ENCODE results near the gene WDFY1. TPM values are rescaled to one million over a fixed set of nuclear protein-coding genes. Genes with fewer than 3 reads are reported as not detected.
A peak's percentile ranks its signal among the peaks of the same experiment; 100 is the strongest.

Gene WDFY1
- total RNA-seq, 6 donors from 2014 or later = 32.6 to 90.1 (median 41.2) TPM

- Histone ChIP-seq H3K36me3 (no peaks in the 10 kb centered on the region), H3K27ac (no peak overlapping the region), H3K4me1 (no peaks in the 10 kb centered on the region), H3K9me3 (no peaks in the 10 kb centered on the region), H3K4me3 (no peak overlapping the region), H3K27me3 (no peaks in the 10 kb centered on the region)
- no peak for TF ChIP-seq POLR2AphosphoS5 (IDR thresholded peaks at IDR 0.05)
- TF ChIP-seq, protein P1, sequence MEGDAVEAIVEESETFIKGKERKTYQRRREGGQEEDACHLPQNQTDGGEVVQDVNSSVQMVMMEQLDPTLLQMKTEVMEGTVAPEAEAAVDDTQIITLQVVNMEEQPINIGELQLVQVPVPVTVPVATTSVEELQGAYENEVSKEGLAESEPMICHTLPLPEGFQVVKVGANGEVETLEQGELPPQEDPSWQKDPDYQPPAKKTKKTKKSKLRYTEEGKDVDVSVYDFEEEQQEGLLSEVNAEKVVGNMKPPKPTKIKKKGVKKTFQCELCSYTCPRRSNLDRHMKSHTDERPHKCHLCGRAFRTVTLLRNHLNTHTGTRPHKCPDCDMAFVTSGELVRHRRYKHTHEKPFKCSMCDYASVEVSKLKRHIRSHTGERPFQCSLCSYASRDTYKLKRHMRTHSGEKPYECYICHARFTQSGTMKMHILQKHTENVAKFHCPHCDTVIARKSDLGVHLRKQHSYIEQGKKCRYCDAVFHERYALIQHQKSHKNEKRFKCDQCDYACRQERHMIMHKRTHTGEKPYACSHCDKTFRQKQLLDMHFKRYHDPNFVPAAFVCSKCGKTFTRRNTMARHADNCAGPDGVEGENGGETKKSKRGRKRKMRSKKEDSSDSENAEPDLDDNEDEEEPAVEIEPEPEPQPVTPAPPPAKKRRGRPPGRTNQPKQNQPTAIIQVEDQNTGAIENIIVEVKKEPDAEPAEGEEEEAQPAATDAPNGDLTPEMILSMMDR (IDR thresholded peaks at IDR 0.05) = no peak
- TF ChIP-seq EP300 (IDR thresholded peaks at IDR 0.05) = no peak
- TF ChIP-seq POLR2A (IDR thresholded peaks at IDR 0.05) = no peak
- peak in 1 of 2 donors; percentile 41 for ATAC-seq (ENCODE audit: low FRiP score in 2 of 2)
- WGBS, 2 donors = 74 to 83% methylated on average over 3 of the region's 3 CpGs
- DNase-seq = no peak
Observed at GRCh38 chr2:223989856-223990232, 44.7 kb upstream of the WDFY1 start.

- DNase-seq (peak in 1 of 2 donors; percentile 42), ATAC-seq (ENCODE audit: low FRiP score in 2 of 2) (no peak)
- TF ChIP-seq EP300 (IDR thresholded peaks at IDR 0.05) = no peak
- TF ChIP-seq, protein P1 (IDR thresholded peaks at IDR 0.05) = peak in 1 of 6 experiments; percentile 17
- Histone ChIP-seq H3K4me3 (no peak overlapping the region), H3K27ac (no peak overlapping the region), H3K27me3 (no peaks in the 10 kb centered on the region), H3K36me3 (no peaks in the 10 kb centered on the region), H3K4me1 (no peaks in the 10 kb centered on the region), H3K9me3 (no peaks in the 10 kb centered on the region)
- WGBS, 2 donors = 66 to 69% methylated on average over 10 of the region's 10 CpGs
Observed at GRCh38 chr2:223989206-223989855, 44.2 kb upstream of the WDFY1 start.

GRCh38 chr2:223981241-223981640, 36.1 kb upstream of the WDFY1 start:
- WGBS, 2 donors = 81 to 96% methylated on average over 1 of the region's 1 CpG
- DNase-seq = no peak
- H3K4me1 ChIP-seq = no peaks in the 10 kb centered on the region
- ATAC-seq (ENCODE audit: low FRiP score in 2 of 2) = no peak
- TF ChIP-seq EP300 (IDR thresholded peaks at IDR 0.05) (no peak), POLR2AphosphoS5 (IDR thresholded peaks at IDR 0.05) (no peak), POLR2A (IDR thresholded peaks at IDR 0.05) (no peak)
- TF ChIP-seq, protein P1 (IDR thresholded peaks at IDR 0.05) = no peak
- no peaks in the 10 kb centered on the region for H3K27me3 ChIP-seq
- H3K4me3 ChIP-seq = no peak overlapping the region
- H3K27ac ChIP-seq = no peak overlapping the region
- no peaks in the 10 kb centered on the region for H3K36me3 ChIP-seq
- H3K9me3 ChIP-seq = no peaks in the 10 kb centered on the region

DNA sequence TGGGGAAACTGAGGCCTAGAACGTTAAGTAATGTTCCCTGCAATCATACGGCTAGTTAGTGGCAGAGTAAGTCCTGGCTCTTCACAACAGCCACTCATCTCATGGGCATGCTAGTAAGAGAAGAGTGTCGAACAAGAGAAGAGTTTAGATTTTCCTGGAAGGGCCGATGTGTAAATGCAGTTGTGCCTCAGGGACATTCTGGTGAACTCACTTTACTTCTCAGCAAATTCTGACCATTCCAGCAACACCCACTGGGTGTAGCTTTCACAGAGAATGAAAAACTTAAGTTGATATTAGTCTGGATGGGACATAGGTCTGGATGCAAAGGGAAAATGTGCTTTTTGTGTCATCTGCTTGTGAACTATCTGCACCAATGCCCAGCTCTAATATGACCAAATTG, 35.7 kb upstream of the WDFY1 start:
- ATAC-seq (ENCODE audit: low FRiP score in 2 of 2) (no peak), DNase-seq (no peak)
- 90 to 91% methylated on average over 4 of the region's 4 CpGs for WGBS, 2 donors
- Histone ChIP-seq H3K27ac (no peak overlapping the region), H3K4me3 (no peak overlapping the region), H3K36me3 (no peaks in the 10 kb centered on the region), H3K9me3 (no peaks in the 10 kb centered on the region), H3K27me3 (no peaks in the 10 kb centered on the region), H3K4me1 (no peaks in the 10 kb centered on the region)
- TF ChIP-seq POLR2AphosphoS5 (IDR thresholded peaks at IDR 0.05) (no peak), EP300 (IDR thresholded peaks at IDR 0.05) (no peak), POLR2A (IDR thresholded peaks at IDR 0.05) (no peak)
- TF ChIP-seq, protein P1 (IDR thresholded peaks at IDR 0.05) = no peak

- H3K36me3 ChIP-seq = no peaks in the 10 kb centered on the region
- no peak overlapping the region for H3K4me3 ChIP-seq
- no peak overlapping the region for H3K27ac ChIP-seq
- no peak for DNase-seq
- ATAC-seq (ENCODE audit: low FRiP score in 2 of 2) = no peak
- WGBS, 2 donors = 92 to 96% methylated on average over 1 of the region's 1 CpG
- H3K27me3 ChIP-seq = no peaks in the 10 kb centered on the region
- H3K4me1 ChIP-seq = no peaks in the 10 kb centered on the region
- no peaks in the 10 kb centered on the region for H3K9me3 ChIP-seq
- TF ChIP-seq POLR2AphosphoS5 (IDR thresholded peaks at IDR 0.05) = no peak
- no peak for TF ChIP-seq EP300 (IDR thresholded peaks at IDR 0.05)
- TF ChIP-seq, protein P1 (IDR thresholded peaks at IDR 0.05) = no peak
- TF ChIP-seq POLR2A (IDR thresholded peaks at IDR 0.05) = no peak
Observed at GRCh38 chr2:223980397-223980735, 35.2 kb upstream of the WDFY1 start.
